PC-3 (cell line): ENCODE results near the gene KLK14. TPM values are rescaled to one million over a fixed set of nuclear protein-coding genes. Genes with fewer than 3 reads are reported as not detected.

Experiments
- ATAC-seq: fragments of 200-7000 bp; cut with Tn5 transposase; 2 replicates; pipeline ENCODE4 v1.9.1; 2020; ENCODE audit warnings: mild to moderate bottlenecking, moderate library complexity
- BruUV-seq: library from RNA; stranded (reverse); fragments of 400-500 nt; replicated peaks from 2 replicates; lab custom pipeline; 2021; lab: Mats Ljungman, UMichigan
- CTCF ChIA-PET: fragments of 300-600 bp; sonication (Branson Sonifier 250); formaldehyde crosslinking; loops from one replicate; lab custom pipeline; 2022; ENCODE audit warnings: antibody characterized with exemption; lab: Charles Lee
- POLR2A ChIA-PET: fragments of 300-600 bp; sonication (Branson Sonifier 250); formaldehyde crosslinking; loops from one replicate; lab custom pipeline; 2022; ENCODE audit warnings: antibody characterized with exemption; ENCODE audit not compliant: unreplicated experiment; lab: Charles Lee
- DNase-seq: peaks from one replicate; pipeline ENCODE4 v3.0.0-alpha.2; 2015
- H2AFZ ChIP-seq: fragments of 300-600 bp; sonication (generic); 2 replicates; pipeline ENCODE4 v1.6.0; 2016; ENCODE audit warnings: antibody characterized with exemption, low read length
- H3F3A ChIP-seq: fragments of 300-600 bp; sonication (generic); one replicate; pipeline ENCODE4 v1.6.0; 2017; ENCODE audit warnings: antibody characterized with exemption, low read length, control low read depth, mild to moderate bottlenecking; ENCODE audit not compliant: unreplicated experiment
- H3K27ac ChIP-seq: fragments of 300-600 bp; sonication (generic); 2 replicates; pipeline ENCODE4 v1.5.1; 2016; ENCODE audit warnings: mild to moderate bottlenecking, low read length
- H3K27me3 ChIP-seq: fragments of 300-600 bp; sonication (generic); 2 replicates; pipeline ENCODE4 v1.6.1; 2016; ENCODE audit warnings: low read length, mixed read lengths
- H3K36me3 ChIP-seq: fragments of 300-600 bp; sonication (generic); 2 replicates; pipeline ENCODE4 v1.6.1; 2016; ENCODE audit warnings: low read depth, mixed run types, low read length, mixed read lengths
- H3K4me1 ChIP-seq: fragments of 300-600 bp; sonication (generic); 2 replicates; pipeline ENCODE4 v1.5.1; 2016; ENCODE audit warnings: low read length; ENCODE audit not compliant: insufficient read depth
- H3K4me2 ChIP-seq: fragments of 300-600 bp; sonication (generic); 2 replicates; pipeline ENCODE4 v1.6.0; 2016; ENCODE audit warnings: low read length
- H3K4me3 ChIP-seq: fragments of 300-600 bp; sonication (generic); 2 replicates; pipeline ENCODE4 v1.5.1; 2016; ENCODE audit warnings: mild to moderate bottlenecking, low read length, mixed read lengths
- H3K79me2 ChIP-seq: fragments of 300-600 bp; sonication (generic); 2 replicates; pipeline ENCODE4 v1.6.1; 2017; ENCODE audit warnings: low read length, mixed read lengths
- H3K9ac ChIP-seq: fragments of 300-600 bp; sonication (generic); 2 replicates; pipeline ENCODE4 v1.6.0; 2016; ENCODE audit warnings: mild to moderate bottlenecking, low read length
- H3K9me2 ChIP-seq: fragments of 300-600 bp; sonication (generic); replicated peaks from 2 replicates; pipeline ENCODE4 v1.6.1; 2016; ENCODE audit warnings: mixed run types, low read length, mixed read lengths
- H3K9me3 ChIP-seq: fragments of 300-600 bp; sonication (generic); 2 replicates; pipeline ENCODE4 v1.6.1; 2016; ENCODE audit warnings: low read length, mixed read lengths
- H4K20me1 ChIP-seq: fragments of 300-600 bp; sonication (generic); 2 replicates; pipeline ENCODE4 v1.6.1; 2016; ENCODE audit warnings: low read length, mixed read lengths
- EZH2 ChIP-seq: fragments of 300-600 bp; sonication (generic); IDR thresholded peaks from one replicate; pipeline ENCODE4 v1.6.1; 2017; ENCODE audit warnings: antibody characterized with exemption, mild to moderate bottlenecking, low read length; ENCODE audit not compliant: unreplicated experiment
- EZH2phosphoT487 ChIP-seq: fragments of 300-600 bp; sonication (generic); IDR thresholded peaks from 2 replicates; pipeline ENCODE4 v1.6.1; 2018; ENCODE audit warnings: mild to moderate bottlenecking, antibody characterized with exemption, low read length, borderline replicate concordance
- intact Hi-C: fragments of 100-400 bp; cut with micrococcal nuclease; formaldehyde crosslinking; loops from 2 replicates; pipeline ENCODE4 v1.9.0; 2023
- total RNA-seq: library from RNA; depleted of rRNA; stranded (reverse); fragments of >200 nt; gene quantifications from 2 replicates; pipeline ENCODE4 v1.2.3, GENCODE V29; 2014
- TF ChIP-seq, protein P1 (sequence below): fragments of 300-600 bp; sonication (generic); conservative IDR thresholded peaks from 2 replicates; pipeline ENCODE4 v1.5.1; 2017; ENCODE audit warnings: antibody characterized with exemption, low read depth, mild to moderate bottlenecking, low read length

The KLK14 gene
- total RNA-seq, 1 experiment from 2014 or later, result not detected

DNA sequence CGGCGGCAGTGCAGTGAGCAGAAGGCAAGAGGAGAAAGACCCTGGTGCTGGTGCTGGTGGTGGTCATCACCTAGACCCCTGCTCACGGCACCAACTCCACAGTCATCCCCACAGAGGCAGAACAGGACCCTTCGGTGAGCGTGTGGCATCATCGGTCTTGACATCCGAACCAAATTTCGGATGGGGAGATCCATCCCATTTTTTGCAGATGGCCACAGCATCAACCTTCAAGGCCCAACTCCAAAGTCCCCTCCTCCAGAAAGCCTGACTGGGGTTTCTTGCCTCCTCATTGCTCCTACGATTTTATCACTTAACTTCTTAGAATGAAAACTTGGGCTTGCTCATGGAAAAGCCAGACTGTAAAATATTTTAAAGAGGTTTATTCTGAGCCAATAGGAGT lies 39.2 kb downstream of the KLK14 start:
- Histone ChIP-seq H4K20me1 (no peaks in the 10 kb centered on the region), H2AFZ (no peak overlapping the region), H3K9ac (no peak overlapping the region), H3K79me2 (no peaks in the 10 kb centered on the region), H3K9me3 (no peaks in the 10 kb centered on the region), H3K4me3 (no peak overlapping the region), H3K4me2 (no peak overlapping the region), H3K36me3 (no peaks in the 10 kb centered on the region), H3K9me2 (no peaks in the 10 kb centered on the region), H3K27me3 (no peaks in the 10 kb centered on the region), H3K4me1 (no peaks in the 10 kb centered on the region), H3F3A (no peaks in the 10 kb centered on the region), H3K27ac (no peak overlapping the region)
- POLR2A ChIA-PET, result no interaction called here
- intact Hi-C loops, result no loop called here
- TF ChIP-seq EZH2 (no peak), EZH2phosphoT487 (no peak)
- TF ChIP-seq, protein P1, sequence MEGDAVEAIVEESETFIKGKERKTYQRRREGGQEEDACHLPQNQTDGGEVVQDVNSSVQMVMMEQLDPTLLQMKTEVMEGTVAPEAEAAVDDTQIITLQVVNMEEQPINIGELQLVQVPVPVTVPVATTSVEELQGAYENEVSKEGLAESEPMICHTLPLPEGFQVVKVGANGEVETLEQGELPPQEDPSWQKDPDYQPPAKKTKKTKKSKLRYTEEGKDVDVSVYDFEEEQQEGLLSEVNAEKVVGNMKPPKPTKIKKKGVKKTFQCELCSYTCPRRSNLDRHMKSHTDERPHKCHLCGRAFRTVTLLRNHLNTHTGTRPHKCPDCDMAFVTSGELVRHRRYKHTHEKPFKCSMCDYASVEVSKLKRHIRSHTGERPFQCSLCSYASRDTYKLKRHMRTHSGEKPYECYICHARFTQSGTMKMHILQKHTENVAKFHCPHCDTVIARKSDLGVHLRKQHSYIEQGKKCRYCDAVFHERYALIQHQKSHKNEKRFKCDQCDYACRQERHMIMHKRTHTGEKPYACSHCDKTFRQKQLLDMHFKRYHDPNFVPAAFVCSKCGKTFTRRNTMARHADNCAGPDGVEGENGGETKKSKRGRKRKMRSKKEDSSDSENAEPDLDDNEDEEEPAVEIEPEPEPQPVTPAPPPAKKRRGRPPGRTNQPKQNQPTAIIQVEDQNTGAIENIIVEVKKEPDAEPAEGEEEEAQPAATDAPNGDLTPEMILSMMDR, result no peak
- DNase-seq (no peak), ATAC-seq (no peak)
- no TSS peak for BruUV-seq
- CTCF ChIA-PET, result no interaction called here

DNA sequence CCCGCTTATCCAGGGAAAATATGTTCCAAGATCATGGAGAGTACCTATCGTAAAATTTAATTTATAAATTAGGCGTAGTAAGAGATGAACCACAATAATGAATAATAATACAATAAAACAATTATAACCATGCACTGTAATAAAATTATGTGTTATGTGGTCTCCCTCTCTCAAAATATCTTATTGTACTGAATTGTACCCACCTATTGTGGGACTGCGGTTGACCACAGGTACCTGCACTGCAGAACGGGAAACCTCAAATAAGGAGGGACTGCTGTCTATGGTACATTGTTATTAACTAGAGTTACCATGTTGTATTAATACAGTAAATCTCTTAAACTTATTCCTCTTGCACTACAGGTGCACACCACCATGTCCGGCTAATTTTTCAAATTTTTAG lies 42.5 kb downstream of the KLK14 start:
- Histone ChIP-seq H3K4me2 (no peak overlapping the region), H3K79me2 (no peaks in the 10 kb centered on the region), H3K27ac (no peak overlapping the region), H3K9ac (no peak overlapping the region), H4K20me1 (no peaks in the 10 kb centered on the region), H3K36me3 (no peaks in the 10 kb centered on the region), H2AFZ (no peak overlapping the region), H3K9me3 (no peaks in the 10 kb centered on the region), H3K4me3 (no peak overlapping the region), H3F3A (no peaks in the 10 kb centered on the region), H3K4me1 (no peaks in the 10 kb centered on the region), H3K27me3 (no peaks in the 10 kb centered on the region), H3K9me2 (no peaks in the 10 kb centered on the region)
- no peak for ATAC-seq
- POLR2A ChIA-PET, result no interaction called here
- TF ChIP-seq, protein P1, result no peak
- no peak for TF ChIP-seq EZH2
- no TSS peak for BruUV-seq
- CTCF ChIA-PET, result no interaction called here
- intact Hi-C loops, result no loop called here
- no peak for DNase-seq

DNA sequence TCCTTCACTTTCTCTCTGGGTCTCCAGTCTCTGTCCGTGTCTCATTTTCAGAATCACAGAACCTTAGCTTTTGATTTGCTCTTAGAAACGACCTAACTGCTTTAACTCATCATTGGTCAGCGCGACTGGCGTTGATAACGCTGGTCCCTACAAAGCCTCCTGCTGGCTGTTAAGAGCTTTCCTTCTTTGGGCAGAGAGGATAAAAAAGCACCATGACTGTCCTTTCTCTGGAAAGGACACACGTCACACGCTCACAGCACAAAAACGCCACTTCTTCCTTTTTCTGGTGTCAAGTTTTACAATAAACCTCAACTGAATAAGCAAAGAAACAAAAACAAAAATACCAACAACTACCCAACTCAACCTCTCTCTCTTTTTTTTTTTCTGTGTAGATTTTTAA lies 46.2 kb downstream of the KLK14 start:
- no peak for TF ChIP-seq EZH2
- TF ChIP-seq, protein P1, result no peak
- no peak for TF ChIP-seq EZH2phosphoT487
- no peaks in the 10 kb centered on the region for H4K20me1 ChIP-seq
- H3K9me2 ChIP-seq, result no peaks in the 10 kb centered on the region
- no peaks in the 10 kb centered on the region for H3K79me2 ChIP-seq
- no peak for DNase-seq
- no peak overlapping the region for H2AFZ ChIP-seq
- no peaks in the 10 kb centered on the region for H3K9me3 ChIP-seq
- ChIA-PET CTCF (no interaction called here), POLR2A (no interaction called here)
- no peak overlapping the region for H3K4me2 ChIP-seq
- H3K27ac ChIP-seq, result no peak overlapping the region
- ATAC-seq, result no peak
- no peak overlapping the region for H3K9ac ChIP-seq
- H3K27me3 ChIP-seq, result no peaks in the 10 kb centered on the region
- no TSS peak for BruUV-seq
- H3K36me3 ChIP-seq, result no peaks in the 10 kb centered on the region
- no peaks in the 10 kb centered on the region for H3K4me1 ChIP-seq
- no peaks in the 10 kb centered on the region for H3F3A ChIP-seq
- intact Hi-C loops, result no loop called here
- H3K4me3 ChIP-seq, result no peak overlapping the region
